ENCODE results near the gene SH3D21.

DNA sequence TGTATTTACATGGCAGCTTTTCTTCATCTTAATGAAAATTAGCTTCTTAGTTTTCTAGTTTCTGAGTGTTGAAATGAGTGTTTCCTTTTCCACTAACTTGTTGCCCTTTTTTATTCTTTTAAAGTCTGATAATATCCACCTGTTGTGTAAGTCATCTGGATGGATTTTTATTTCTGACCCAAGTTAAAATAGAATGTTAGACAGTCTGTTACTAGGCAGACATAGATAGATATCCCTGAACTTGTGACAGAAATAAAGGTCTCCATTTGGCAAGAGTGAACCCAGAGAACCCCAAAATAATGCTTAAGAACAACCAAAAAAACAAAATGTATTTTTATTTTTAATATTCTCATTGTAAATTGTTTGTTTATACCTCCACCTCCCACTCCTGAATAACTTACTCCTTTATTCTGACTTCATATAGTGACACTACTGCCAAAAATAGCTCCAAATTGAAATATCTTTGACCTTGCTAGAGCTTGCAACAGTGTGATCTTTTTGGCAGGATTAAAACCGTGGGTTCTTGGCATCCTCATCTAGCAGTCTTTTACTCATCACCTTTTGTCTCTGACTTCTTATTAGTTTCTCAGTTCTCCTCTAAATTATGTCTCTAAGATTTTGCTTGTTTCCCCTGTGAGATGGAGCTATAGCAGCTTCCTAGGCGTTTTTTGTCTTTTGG, 26.9 kb upstream of the SH3D21 start:
- TF ChIP-seq CTCF (IDR thresholded peaks at IDR 0.05) (no peak), ZFX (IDR thresholded peaks at IDR 0.05; ENCODE audit: borderline replicate concordance) (no peak)

Measured in 22Rv1 (cell line).